GM04503 (cell line): ENCODE results near the gene TPD52L2.

Experiments used
- DNase-seq: peaks from one replicate; pipeline ENCODE4 v3.0.0-alpha.2; 2012; ENCODE audit warnings: low read depth

The TPD52L2 gene

GRCh38 chr20:63932606-63933160 lies 67.6 kb downstream of the TPD52L2 start:
- no peak for DNase-seq

GRCh38 chr20:63933646-63934045 lies 68.6 kb downstream of the TPD52L2 start:
- no peak for DNase-seq

- no peak for DNase-seq
Measured at GRCh38 chr20:63934271-63935068, 69.4 kb downstream of the TPD52L2 start.

GRCh38 chr20:63935447-63935846 lies 70.4 kb downstream of the TPD52L2 start:
- no peak for DNase-seq

GRCh38 chr20:63937596-63937995 lies 72.5 kb downstream of the TPD52L2 start:
- DNase-seq: no peak

DNA sequence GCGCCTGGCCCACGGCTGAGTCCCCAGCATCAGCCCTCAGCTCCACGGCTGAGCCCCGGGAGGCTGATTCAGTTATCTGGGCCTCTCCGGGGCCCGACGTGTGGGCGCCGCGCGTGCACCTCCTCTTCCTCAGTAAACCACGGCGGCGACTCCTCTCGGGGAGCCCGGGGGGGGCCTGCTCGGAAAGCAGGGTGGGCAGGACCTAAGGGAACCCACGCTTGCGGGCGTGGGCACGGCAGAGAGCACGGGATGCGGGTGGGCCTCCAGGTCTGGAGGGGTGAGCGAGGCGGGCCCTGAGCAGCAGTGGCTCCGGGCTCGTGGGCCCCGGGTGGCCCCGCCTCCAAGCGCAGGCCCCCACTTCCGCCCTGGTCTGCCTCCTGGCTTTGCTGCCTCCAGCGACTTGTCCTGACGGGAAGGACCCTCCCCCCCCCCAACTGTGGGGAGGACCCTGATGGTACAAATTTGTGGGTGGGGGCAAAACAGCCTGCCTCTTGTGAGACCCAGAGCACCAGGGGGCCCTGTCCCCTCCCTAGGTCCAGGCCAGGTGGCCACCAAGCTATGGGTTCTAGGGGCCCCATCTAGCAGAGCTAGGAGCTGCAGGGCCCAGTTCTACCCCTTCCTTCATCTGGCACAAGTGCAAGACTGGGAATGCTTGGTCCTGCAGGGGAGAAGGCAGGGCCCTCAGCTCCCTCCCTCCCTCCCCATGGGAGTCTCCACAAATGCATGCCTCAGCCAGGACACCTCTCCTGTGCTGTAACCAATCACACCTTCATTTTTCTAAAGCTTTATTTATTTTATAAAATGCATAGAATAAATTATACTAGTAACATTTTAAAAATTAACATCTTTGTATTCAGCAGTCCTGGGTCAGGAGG lies 74.2 kb downstream of the TPD52L2 start:
- no peak for DNase-seq

GRCh38 chr20:63940071-63940471 lies 75.0 kb downstream of the TPD52L2 start:
- DNase-seq: no peak

GRCh38 chr20:63940472-63941266 lies 75.6 kb downstream of the TPD52L2 start:
- DNase-seq: no peak
